ENCODE results near the gene PYGB.

The PYGB gene

GRCh38 chr20:25216199-25216945, 31.5 kb upstream of the PYGB start:
- no peak for DNase-seq

- no peak for DNase-seq
Observed at GRCh38 chr20:25217161-25218108, 30.4 kb upstream of the PYGB start.

GRCh38 chr20:25218109-25218486, 29.8 kb upstream of the PYGB start:
- no peak for DNase-seq

GRCh38 chr20:25218492-25218891, 29.4 kb upstream of the PYGB start:
- no peak for DNase-seq

GRCh38 chr20:25219365-25219764, 28.5 kb upstream of the PYGB start:
- DNase-seq = no peak

- DNase-seq = no peak
Observed at GRCh38 chr20:25220021-25220730, 27.7 kb upstream of the PYGB start.

- DNase-seq = peak; percentile 28 to 76
Observed at GRCh38 chr20:25220810-25221591, 26.9 kb upstream of the PYGB start.

GRCh38 chr20:25221592-25222460, 26.1 kb upstream of the PYGB start:
- no peak for DNase-seq

- DNase-seq = no peak
Observed at GRCh38 chr20:25222461-25223178, 25.3 kb upstream of the PYGB start.

- DNase-seq = no peak
Observed at GRCh38 chr20:25223179-25223661, 24.7 kb upstream of the PYGB start.

GRCh38 chr20:25223765-25224720, 23.8 kb upstream of the PYGB start:
- DNase-seq = no peak

- no peak for DNase-seq
Observed at GRCh38 chr20:25224941-25225340, 22.9 kb upstream of the PYGB start.

- no peak for DNase-seq
Observed at GRCh38 chr20:25225642-25226432, 22.0 kb upstream of the PYGB start.

- peak in 1 of 2 experiments; percentile 5 for DNase-seq
Observed at GRCh38 chr20:25226433-25227316, 21.2 kb upstream of the PYGB start.

- no peak for DNase-seq
Observed at GRCh38 chr20:25227317-25227831, 20.5 kb upstream of the PYGB start.

- no peak for DNase-seq
Observed at GRCh38 chr20:25229486-25230165, 18.3 kb upstream of the PYGB start.
